ENCODE results near the gene OR10G3.

DNA sequence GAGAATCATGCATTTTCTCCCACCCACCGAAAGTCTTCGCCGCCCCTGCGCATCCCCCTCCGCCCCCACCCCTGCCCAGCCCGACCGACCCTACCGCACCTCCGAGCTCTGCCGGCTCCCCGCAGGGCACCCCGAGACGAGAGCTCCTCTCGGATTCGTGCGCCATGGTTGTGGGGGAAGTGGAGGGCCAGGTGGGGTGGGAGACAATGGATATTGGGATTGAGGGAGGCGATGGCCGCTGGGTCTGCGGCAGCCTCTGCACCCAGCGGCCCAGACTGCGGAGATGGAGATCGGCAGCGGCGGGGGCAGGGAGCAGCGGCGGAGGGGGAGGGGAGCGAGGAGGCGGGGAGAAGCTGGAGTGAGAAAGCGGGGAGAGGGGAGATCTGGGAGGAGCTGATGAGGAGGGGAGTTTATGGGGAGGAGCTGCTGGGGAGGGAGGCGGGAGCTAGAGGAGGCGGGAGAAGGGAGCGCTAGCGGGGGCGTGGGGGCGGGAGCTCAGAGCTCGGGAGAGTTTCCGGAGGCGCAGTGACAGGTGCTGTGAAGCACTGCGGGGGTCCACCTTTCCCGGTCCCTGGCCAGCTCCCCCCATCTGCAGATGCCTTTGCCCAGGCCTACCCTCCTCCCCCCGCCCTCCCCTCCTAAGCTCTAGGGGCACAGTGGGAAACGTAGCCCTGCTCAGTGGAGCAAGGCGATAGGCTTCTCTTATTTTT lies 53.8 kb downstream of the OR10G3 start, which contains the start of gene SALL2:
- TF ChIP-seq, protein P1, sequence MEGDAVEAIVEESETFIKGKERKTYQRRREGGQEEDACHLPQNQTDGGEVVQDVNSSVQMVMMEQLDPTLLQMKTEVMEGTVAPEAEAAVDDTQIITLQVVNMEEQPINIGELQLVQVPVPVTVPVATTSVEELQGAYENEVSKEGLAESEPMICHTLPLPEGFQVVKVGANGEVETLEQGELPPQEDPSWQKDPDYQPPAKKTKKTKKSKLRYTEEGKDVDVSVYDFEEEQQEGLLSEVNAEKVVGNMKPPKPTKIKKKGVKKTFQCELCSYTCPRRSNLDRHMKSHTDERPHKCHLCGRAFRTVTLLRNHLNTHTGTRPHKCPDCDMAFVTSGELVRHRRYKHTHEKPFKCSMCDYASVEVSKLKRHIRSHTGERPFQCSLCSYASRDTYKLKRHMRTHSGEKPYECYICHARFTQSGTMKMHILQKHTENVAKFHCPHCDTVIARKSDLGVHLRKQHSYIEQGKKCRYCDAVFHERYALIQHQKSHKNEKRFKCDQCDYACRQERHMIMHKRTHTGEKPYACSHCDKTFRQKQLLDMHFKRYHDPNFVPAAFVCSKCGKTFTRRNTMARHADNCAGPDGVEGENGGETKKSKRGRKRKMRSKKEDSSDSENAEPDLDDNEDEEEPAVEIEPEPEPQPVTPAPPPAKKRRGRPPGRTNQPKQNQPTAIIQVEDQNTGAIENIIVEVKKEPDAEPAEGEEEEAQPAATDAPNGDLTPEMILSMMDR (conservative IDR thresholded peaks at IDR 0.05): no peak
- no peak for TF ChIP-seq ZFX (IDR thresholded peaks at IDR 0.05)

All from C4-2B (cell line).